SK-N-MC (cell line): ENCODE data around the gene TIPIN.
"Not testable (repeated sequence)": the region's sequence is repeated elsewhere in the genome, so short reads cannot be mapped to it uniquely, and the experiment has no call there.

Experiments used
- DNase-seq: peaks from one replicate; pipeline ENCODE4 v3.0.0-alpha.2; 2011; ENCODE audit warnings: low read depth, low spot score
- H3K27ac ChIP-seq: fragments of 200-600 bp; sonication (generic); 2 replicates; pipeline ENCODE4 v1.5.1; 2016; ENCODE audit warnings: mixed run types
- H3K36me3 ChIP-seq: fragments of 200-600 bp; sonication (generic); 2 replicates; pipeline ENCODE4 v1.6.1; 2017; ENCODE audit warnings: antibody characterized with exemption, low read length, mixed read lengths; ENCODE audit not compliant: insufficient read depth
- H3K4me3 ChIP-seq: fragments of 200-600 bp; sonication (generic); 2 replicates; pipeline ENCODE4 v1.5.1; 2016
- H3K9ac ChIP-seq: fragments of 200-600 bp; sonication (generic); 2 replicates; pipeline ENCODE4 v1.8.0; 2017; ENCODE audit warnings: mixed run types, mixed read lengths; ENCODE audit not compliant: insufficient read length
- H3K9me3 ChIP-seq: fragments of 200-600 bp; sonication (generic); 2 replicates; pipeline ENCODE4 v1.6.1; 2017; ENCODE audit warnings: low read depth, mild to moderate bottlenecking, antibody characterized with exemption, low read length, moderate library complexity, mixed read lengths
- EZH2 ChIP-seq: fragments of 200-600 bp; sonication (generic); IDR thresholded peaks from one replicate; pipeline ENCODE4 v1.6.1; 2017; ENCODE audit warnings: antibody characterized with exemption
- FOXP2 ChIP-seq: optimal IDR thresholded peaks from 2 replicates; pipeline ENCODE3; 2011; ENCODE audit warnings: mild to moderate bottlenecking, moderate library complexity; ENCODE audit not compliant: insufficient read depth; ENCODE audit errors: extremely low read length, control extremely low read depth
- POLR2AphosphoS5 ChIP-seq: IDR thresholded peaks from 2 replicates; pipeline ENCODE4 v1.6.1; 2012; ENCODE audit warnings: mild to moderate bottlenecking, low read depth, low read length, borderline replicate concordance

The TIPIN gene

GRCh38 chr15:66364944-66365528 lies 8.6 kb upstream of the TIPIN start:
- DNase-seq = no peak
- no peak overlapping the region for H3K9ac ChIP-seq
- TF ChIP-seq POLR2AphosphoS5 (no peak), FOXP2 (no peak), EZH2 (no peak)
- no peaks in the 10 kb centered on the region for H3K9me3 ChIP-seq
- no peak overlapping the region for H3K27ac ChIP-seq
- H3K36me3 ChIP-seq = no peaks in the 10 kb centered on the region
- no peak overlapping the region for H3K4me3 ChIP-seq

GRCh38 chr15:66362776-66363175 lies 6.3 kb upstream of the TIPIN start:
- no peak for TF ChIP-seq FOXP2
- no peak for TF ChIP-seq POLR2AphosphoS5
- no peak for TF ChIP-seq EZH2
- H3K9me3 ChIP-seq = no peaks in the 10 kb centered on the region
- no peak overlapping the region for H3K27ac ChIP-seq
- DNase-seq = no peak
- no peaks in the 10 kb centered on the region for H3K36me3 ChIP-seq
- H3K4me3 ChIP-seq = no peak overlapping the region
- H3K9ac ChIP-seq = no peak overlapping the region

- not testable (repeated sequence) for H3K9me3 ChIP-seq, H3K4me3 ChIP-seq, H3K36me3 ChIP-seq, H3K27ac ChIP-seq, DNase-seq, H3K9ac ChIP-seq
Observed at GRCh38 chr15:66361745-66362460, 5.4 kb upstream of the TIPIN start.

GRCh38 chr15:66359740-66360139 lies 3.3 kb upstream of the TIPIN start:
- H3K9me3 ChIP-seq = no peaks in the 10 kb centered on the region
- no peak overlapping the region for H3K27ac ChIP-seq
- no peak for DNase-seq
- no peak for TF ChIP-seq EZH2
- no peak for TF ChIP-seq FOXP2
- TF ChIP-seq POLR2AphosphoS5 = no peak
- no peak overlapping the region for H3K9ac ChIP-seq
- no peaks in the 10 kb centered on the region for H3K36me3 ChIP-seq
- no peak overlapping the region for H3K4me3 ChIP-seq

GRCh38 chr15:66356077-66356358 lies 467 bp downstream of the TIPIN start:
- peaks cover 24% of the 10 kb centered on the region for H3K36me3 ChIP-seq
- TF ChIP-seq POLR2AphosphoS5 = no peak
- TF ChIP-seq EZH2 = no peak
- no peak for TF ChIP-seq FOXP2
- H3K27ac ChIP-seq = peak overlapping the region; percentile 58; the same call in 1 of the 2 replicates
- H3K9ac ChIP-seq = peak overlapping the region; percentile 96
- H3K4me3 ChIP-seq = peak overlapping the region; percentile 83
- H3K9me3 ChIP-seq = no peaks in the 10 kb centered on the region
- no peak for DNase-seq

GRCh38 chr15:66348530-66348929 lies 8.0 kb downstream of the TIPIN start:
- H3K4me3 ChIP-seq, H3K9me3 ChIP-seq, H3K27ac ChIP-seq, H3K9ac ChIP-seq, DNase-seq: not testable (repeated sequence)
- peaks cover 74% of the 10 kb centered on the region for H3K36me3 ChIP-seq

GRCh38 chr15:66328771-66329170 lies 27.7 kb downstream of the TIPIN start:
- no peak for DNase-seq
- Histone ChIP-seq H3K9me3 (no peaks in the 10 kb centered on the region), H3K27ac (no peak overlapping the region), H3K4me3 (no peak overlapping the region), H3K9ac (no peak overlapping the region), H3K36me3 (peaks cover 65% of the 10 kb centered on the region)
- TF ChIP-seq EZH2 (no peak), FOXP2 (no peak), POLR2AphosphoS5 (no peak)

- Histone ChIP-seq H3K9me3 (no peaks in the 10 kb centered on the region), H3K36me3 (peaks cover 58% of the 10 kb centered on the region), H3K4me3 (no peak overlapping the region), H3K27ac (no peak overlapping the region), H3K9ac (no peak overlapping the region)
- TF ChIP-seq FOXP2 (no peak), POLR2AphosphoS5 (no peak), EZH2 (no peak)
- DNase-seq = no peak
Observed at GRCh38 chr15:66327736-66328135, 28.7 kb downstream of the TIPIN start.

GRCh38 chr15:66326051-66326450 lies 30.4 kb downstream of the TIPIN start:
- no peak overlapping the region for H3K9ac ChIP-seq
- no peak overlapping the region for H3K4me3 ChIP-seq
- no peak overlapping the region for H3K27ac ChIP-seq
- DNase-seq = no peak
- H3K9me3 ChIP-seq = no peaks in the 10 kb centered on the region
- peaks cover 50% of the 10 kb centered on the region for H3K36me3 ChIP-seq
- TF ChIP-seq FOXP2 (no peak), EZH2 (no peak), POLR2AphosphoS5 (no peak)
